Endothelial cell of umbilical vein (primary cell): Measurements from ENCODE around the gene SLC12A7.

Experiments used
- EZH2 ChIP-seq: IDR thresholded peaks from 2 replicates; pipeline ENCODE4 v1.6.1; 2012; ENCODE audit warnings: borderline replicate concordance, low read depth, mild to moderate bottlenecking, moderate library complexity, low read length, inconsistent platforms; ENCODE audit not compliant: severe bottlenecking
- POLR2A ChIP-seq: IDR thresholded peaks from 2 replicates; pipeline ENCODE4 v1.6.1; 2012; ENCODE audit warnings: low read depth, mild to moderate bottlenecking, control low read depth, low read length
- POLR2AphosphoS5 ChIP-seq: IDR thresholded peaks from 2 replicates; pipeline ENCODE4 v1.6.1; 2012; ENCODE audit warnings: low read depth, mild to moderate bottlenecking, control low read depth, low read length, moderate library complexity; ENCODE audit not compliant: insufficient read depth
- TF ChIP-seq, protein P1 (sequence below), 2 donors: IDR thresholded peaks; 1 replicate in 1 of 2; 2 replicates in 1 of 2; pipeline ENCODE4 v1.5.1; 2011; ENCODE audit warnings: low read length in 2 of 2, mild to moderate bottlenecking in 2 of 2, moderate library complexity in 2 of 2, control low read depth in 1 of 2, inconsistent platforms in 1 of 2, low read depth in 1 of 2; ENCODE audit not compliant: insufficient read depth in 1 of 2; ENCODE audit errors: extremely low read depth in 1 of 2

DNA sequence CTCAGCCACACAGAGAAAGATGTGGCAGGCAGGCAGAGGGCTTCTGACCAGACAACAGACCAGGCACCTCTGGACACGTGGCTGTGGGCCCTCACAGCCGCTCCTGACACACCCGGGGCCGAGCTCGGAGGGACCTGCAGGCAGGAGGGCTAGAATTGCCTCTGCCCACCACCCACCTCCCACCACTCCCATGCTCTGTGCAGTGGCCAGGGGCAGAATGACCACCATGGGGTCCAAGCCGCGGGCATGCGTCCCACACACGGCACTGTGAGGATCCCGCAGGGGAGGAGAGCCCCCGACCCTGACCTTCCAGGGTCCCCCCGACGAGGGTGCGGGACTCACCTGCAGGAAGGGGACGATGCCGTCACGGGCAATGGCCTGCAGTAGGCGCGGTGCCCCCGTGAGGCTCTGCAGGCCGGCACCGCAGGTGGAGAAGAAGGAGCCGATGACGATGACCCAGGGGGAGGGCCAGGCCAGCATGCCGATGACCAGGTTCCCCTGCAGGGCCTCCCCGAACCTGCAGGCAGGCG is 34.3 kb downstream of the SLC12A7 start:
- no peak for TF ChIP-seq POLR2A
- TF ChIP-seq, protein P1, sequence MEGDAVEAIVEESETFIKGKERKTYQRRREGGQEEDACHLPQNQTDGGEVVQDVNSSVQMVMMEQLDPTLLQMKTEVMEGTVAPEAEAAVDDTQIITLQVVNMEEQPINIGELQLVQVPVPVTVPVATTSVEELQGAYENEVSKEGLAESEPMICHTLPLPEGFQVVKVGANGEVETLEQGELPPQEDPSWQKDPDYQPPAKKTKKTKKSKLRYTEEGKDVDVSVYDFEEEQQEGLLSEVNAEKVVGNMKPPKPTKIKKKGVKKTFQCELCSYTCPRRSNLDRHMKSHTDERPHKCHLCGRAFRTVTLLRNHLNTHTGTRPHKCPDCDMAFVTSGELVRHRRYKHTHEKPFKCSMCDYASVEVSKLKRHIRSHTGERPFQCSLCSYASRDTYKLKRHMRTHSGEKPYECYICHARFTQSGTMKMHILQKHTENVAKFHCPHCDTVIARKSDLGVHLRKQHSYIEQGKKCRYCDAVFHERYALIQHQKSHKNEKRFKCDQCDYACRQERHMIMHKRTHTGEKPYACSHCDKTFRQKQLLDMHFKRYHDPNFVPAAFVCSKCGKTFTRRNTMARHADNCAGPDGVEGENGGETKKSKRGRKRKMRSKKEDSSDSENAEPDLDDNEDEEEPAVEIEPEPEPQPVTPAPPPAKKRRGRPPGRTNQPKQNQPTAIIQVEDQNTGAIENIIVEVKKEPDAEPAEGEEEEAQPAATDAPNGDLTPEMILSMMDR (IDR thresholded peaks at IDR 0.05; ENCODE audit: extremely low read depth in 1 of 2, insufficient read depth in 1 of 2, low read depth in 1 of 2, low read length in 2 of 2), result no peak
- TF ChIP-seq POLR2AphosphoS5, result no peak
- no peak for TF ChIP-seq EZH2
